B cell (primary cell): Measurements from ENCODE around the gene PRDX2. TPM values are rescaled to one million over a fixed set of nuclear protein-coding genes. Genes with fewer than 3 reads are reported as not detected.

Experiments used
- ATAC-seq: fragments of 200-7000 bp; cut with Tn5 transposase; one replicate; pipeline ENCODE4 v1.10.0; 2021; ENCODE audit warnings: low read depth, mild to moderate bottlenecking, moderate number of reproducible peaks, moderate library complexity
- CTCF ChIA-PET: fragments of 350-600 bp; sonication (Branson Sonifier 250); formaldehyde crosslinking; loops from one replicate; lab custom pipeline; 2021; ENCODE audit warnings: antibody characterized with exemption, inconsistent platforms; lab: Charles Lee
- POLR2A ChIA-PET: fragments of 350-600 bp; sonication (Branson Sonifier 250); formaldehyde crosslinking; loops from one replicate; lab custom pipeline; 2021; ENCODE audit warnings: antibody characterized with exemption; lab: Charles Lee
- DNase-seq: peaks from one replicate; pipeline ENCODE4 v3.0.0; 2013
- H2AFZ ChIP-seq: 2 replicates; pipeline ENCODE4 v1.6.1; 2012; ENCODE audit warnings: mild to moderate bottlenecking, low read depth, low read length; ENCODE audit not compliant: insufficient read depth, poor library complexity, severe bottlenecking
- H3K27ac ChIP-seq, 2 donors: 1 replicate in 1 of 2; 2 replicates in 1 of 2; pipeline ENCODE4 v1.5.1; 2012 to 2013; ENCODE audit warnings: low read length in 2 of 2, mild to moderate bottlenecking in 2 of 2, moderate library complexity in 1 of 2
- H3K27me3 ChIP-seq, 4 experiments: fragments of 200-600 bp in 1 of 4; sonication (generic) in 1 of 4; replicated peaks in 1 of 4; 1 replicate in 2 of 4; 2 replicates in 2 of 4; pipeline versions ENCODE4 v1.6.1 to v1.7.0; 2013 to 2016; ENCODE audit warnings: low read length in 3 of 4, mild to moderate bottlenecking in 2 of 4, mixed read lengths in 1 of 4, moderate library complexity in 1 of 4; ENCODE audit not compliant: insufficient read depth in 4 of 4, control insufficient read depth in 3 of 4; ENCODE audit errors: control extremely low read depth in 1 of 4
- H3K36me3 ChIP-seq, 2 experiments: replicated peaks in 1 of 2; 1 replicate in 1 of 2; 2 replicates in 1 of 2; pipeline versions ENCODE4 v1.6.1 to v1.7.1; 2013; ENCODE audit warnings: low read length in 1 of 2; ENCODE audit not compliant: insufficient read depth in 2 of 2, control insufficient read depth in 1 of 2; ENCODE audit errors: control extremely low read depth in 1 of 2, extremely low read depth in 1 of 2
- H3K4me1 ChIP-seq, 2 donors: fragments of 200-600 bp in 1 of 2; sonication (generic) in 1 of 2; 1 replicate in 1 of 2; 2 replicates in 1 of 2; pipeline versions ENCODE4 v1.5.1 to v1.6.1; 2013 to 2017; ENCODE audit warnings: low read length in 2 of 2; ENCODE audit not compliant: control insufficient read depth in 2 of 2, insufficient read depth in 2 of 2
- H3K4me2 ChIP-seq: replicated peaks from 2 replicates; pipeline ENCODE3; 2012; ENCODE audit warnings: mild to moderate bottlenecking, low read depth, low read length; ENCODE audit not compliant: poor library complexity, severe bottlenecking
- H3K4me3 ChIP-seq, 5 experiments: fragments of 200-600 bp in 1 of 5; sonication (generic) in 1 of 5; 1 replicate in 3 of 5; 2 replicates in 2 of 5; pipeline versions ENCODE4 v1.5.1 to v1.7.0; 2011 to 2016; ENCODE audit warnings: low read length in 4 of 5, mild to moderate bottlenecking in 4 of 5, low read depth in 2 of 5, control low read depth in 1 of 5, moderate library complexity in 1 of 5; ENCODE audit not compliant: insufficient read depth in 1 of 5; ENCODE audit errors: control extremely low read depth in 1 of 5, extremely low read depth in 1 of 5
- H3K79me2 ChIP-seq: fragments of 200-600 bp; sonication (generic); one replicate; pipeline ENCODE4 v1.6.0; 2016; ENCODE audit warnings: low read length; ENCODE audit not compliant: control insufficient read depth, insufficient read depth
- H3K9ac ChIP-seq: fragments of 200-600 bp; sonication (generic); 2 replicates; pipeline ENCODE4 v1.6.1; 2017; ENCODE audit warnings: mild to moderate bottlenecking, low read length, moderate library complexity
- H3K9me3 ChIP-seq, 3 donors: one replicate each; pipeline versions ENCODE4 v1.6.1 to v1.7.1; 2013; ENCODE audit warnings: low read length in 2 of 3; ENCODE audit not compliant: control insufficient read depth in 2 of 3, insufficient read depth in 1 of 3; ENCODE audit errors: control extremely low read depth in 1 of 3
- H4K20me1 ChIP-seq: 2 replicates; pipeline ENCODE4 v1.6.0; 2012; ENCODE audit warnings: mild to moderate bottlenecking, low read length; ENCODE audit not compliant: insufficient read depth, control insufficient read depth, poor library complexity, severe bottlenecking
- H3K27ac Mint-ChIP-seq: one replicate; pipeline ENCODE4 v1.8.0; 2021; ENCODE audit warnings: mixed read lengths
- H3K27me3 Mint-ChIP-seq: one replicate; pipeline ENCODE4 v1.8.0; 2021; ENCODE audit warnings: mixed read lengths
- H3K4me1 Mint-ChIP-seq: one replicate; pipeline ENCODE4 v1.8.0; 2021; ENCODE audit warnings: mixed read lengths
- H3K4me3 Mint-ChIP-seq: one replicate; pipeline ENCODE4 v1.8.0; 2021; ENCODE audit warnings: mixed read lengths
- H3K9me3 Mint-ChIP-seq: one replicate; pipeline ENCODE4 v1.8.0; 2022; ENCODE audit warnings: mixed read lengths; ENCODE audit not compliant: insufficient read depth
- EZH2 ChIP-seq: IDR thresholded peaks from 2 replicates; pipeline ENCODE4 v1.6.1; 2012; ENCODE audit warnings: borderline replicate concordance, low read depth, mild to moderate bottlenecking, moderate library complexity, low read length; ENCODE audit not compliant: insufficient read depth, poor library complexity, severe bottlenecking
- WGBS: methylation state at CpG from one replicate; pipeline ENCODE4 v1.1.5; 2013; ENCODE audit warnings: missing lambda C conversion rate; ENCODE audit not compliant: insufficient coverage; 5-methylcytosine and 5-hydroxymethylcytosine counted together
- intact Hi-C: fragments of 100-400 bp; cut with micrococcal nuclease; formaldehyde crosslinking; loops from one replicate; pipeline ENCODE4 v1.10.0; 2022
- polyA plus RNA-seq: library from polyadenylated mRNA; depleted of rRNA; stranded (reverse); fragments of >200 nt; gene quantifications from 2 replicates; pipeline ENCODE4 v1.2.3, GENCODE V29; 2012
- total RNA-seq, 2 donors: library from RNA; stranded (reverse); fragments of 120-200 nt in 1 of 2; gene quantifications; 1 replicate in 1 of 2; 2 replicates in 1 of 2; pipeline versions ENCODE4 v1.2.3 to v1.2.4, GENCODE V29; 2013 to 2022
- TF ChIP-seq, protein P1 (sequence below): fragments of 200-600 bp; IDR thresholded peaks from one replicate; pipeline ENCODE4 v1.8.0; 2022; ENCODE audit warnings: antibody characterized with exemption, mild to moderate bottlenecking

The PRDX2 gene
- total and polyA plus RNA-seq, 2 donors (not counting 1 experiment from before 2014, with no cell fraction given): 45.5 to 66.1 TPM

DNA sequence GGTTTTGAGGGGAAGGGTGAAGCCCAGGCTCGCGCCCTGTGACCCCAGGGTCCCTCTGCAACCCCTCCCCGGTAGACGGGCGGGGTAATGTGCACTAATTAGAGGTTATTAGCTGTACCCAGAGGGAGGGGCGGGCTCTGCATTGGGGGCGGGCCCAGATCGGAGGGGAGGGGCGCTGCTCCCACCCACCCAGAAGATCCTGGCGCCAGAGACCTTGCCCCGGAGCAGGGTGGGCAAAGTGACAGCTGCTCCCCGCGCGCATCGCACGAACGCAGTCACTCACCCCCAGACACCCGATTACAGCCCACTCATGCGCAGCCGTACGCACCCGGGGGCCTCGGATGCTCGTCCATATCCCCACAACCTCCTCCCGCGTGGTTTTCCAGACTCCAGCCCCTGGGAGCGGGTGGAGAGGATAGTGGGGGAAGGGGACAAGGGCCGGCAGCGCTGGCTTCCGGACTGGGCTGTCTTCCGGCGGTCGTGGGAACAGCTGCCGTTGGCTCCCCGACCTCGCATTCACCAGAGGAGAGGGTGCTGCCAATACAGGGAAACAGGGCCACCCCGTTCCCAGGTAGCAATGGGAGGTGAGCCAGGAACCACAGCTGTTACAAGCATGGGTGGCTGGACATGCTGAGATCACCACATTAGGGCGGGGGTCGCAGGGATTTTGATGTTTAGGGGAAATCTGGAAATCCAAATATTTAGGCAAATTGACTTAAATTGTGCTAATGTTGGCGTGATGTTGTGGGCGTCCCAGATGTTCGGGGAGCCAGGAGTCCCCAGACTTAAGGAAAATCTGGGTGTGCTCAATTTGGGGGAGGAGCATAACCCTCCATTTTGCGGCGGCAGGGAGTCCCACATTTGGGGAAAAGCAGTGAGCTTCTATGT lies 23.3 kb downstream of the PRDX2 start:
- ATAC-seq: peak; percentile 2
- Histone ChIP-seq H3K27me3 (no peaks in the 10 kb centered on the region), H3K36me3 (no peaks in the 10 kb centered on the region), H2AFZ (peak overlapping the region; percentile 73), H3K9ac (peak overlapping the region; percentile 78), H3K4me2 (peak overlapping the region; percentile 95), H4K20me1 (no peaks in the 10 kb centered on the region), H3K4me3 (peak overlapping the region; percentile 63 to 89 (median 75)), H3K9me3 (no peaks in the 10 kb centered on the region), H3K27ac (peak overlapping the region; percentile 83 to 86), H3K4me1 (peaks cover 34 to 54% of the 10 kb centered on the region in 2 donors), H3K79me2 (peaks cover 2% of the 10 kb centered on the region)
- H3K9me3 Mint-ChIP-seq: no peaks in the 10 kb centered on the region
- 8% methylated on average over 31 of the region's 44 CpGs for WGBS
- CTCF ChIA-PET: interaction anchor here (0.5 to 27.9 kb wide), 9 partner anchors 9 to 96 kb away, joined by 3 to 1147 read pairs (median 5); partner anchors contain the start of genes DHPS, JUNB, PRDX2 and RNASEH2A
- H3K27ac Mint-ChIP-seq: peak overlapping the region; percentile 84
- DNase-seq: peak; percentile 80
- POLR2A ChIA-PET: interaction anchor here (0.6 to 6.9 kb wide), 10 partner anchors 9 to 340 kb away, joined by 3 to 233 read pairs (median 6); partner anchors contain the start of genes DNASE2, JUNB, NACC1 and RNASEH2A
- TF ChIP-seq EZH2: no peak
- TF ChIP-seq, protein P1, sequence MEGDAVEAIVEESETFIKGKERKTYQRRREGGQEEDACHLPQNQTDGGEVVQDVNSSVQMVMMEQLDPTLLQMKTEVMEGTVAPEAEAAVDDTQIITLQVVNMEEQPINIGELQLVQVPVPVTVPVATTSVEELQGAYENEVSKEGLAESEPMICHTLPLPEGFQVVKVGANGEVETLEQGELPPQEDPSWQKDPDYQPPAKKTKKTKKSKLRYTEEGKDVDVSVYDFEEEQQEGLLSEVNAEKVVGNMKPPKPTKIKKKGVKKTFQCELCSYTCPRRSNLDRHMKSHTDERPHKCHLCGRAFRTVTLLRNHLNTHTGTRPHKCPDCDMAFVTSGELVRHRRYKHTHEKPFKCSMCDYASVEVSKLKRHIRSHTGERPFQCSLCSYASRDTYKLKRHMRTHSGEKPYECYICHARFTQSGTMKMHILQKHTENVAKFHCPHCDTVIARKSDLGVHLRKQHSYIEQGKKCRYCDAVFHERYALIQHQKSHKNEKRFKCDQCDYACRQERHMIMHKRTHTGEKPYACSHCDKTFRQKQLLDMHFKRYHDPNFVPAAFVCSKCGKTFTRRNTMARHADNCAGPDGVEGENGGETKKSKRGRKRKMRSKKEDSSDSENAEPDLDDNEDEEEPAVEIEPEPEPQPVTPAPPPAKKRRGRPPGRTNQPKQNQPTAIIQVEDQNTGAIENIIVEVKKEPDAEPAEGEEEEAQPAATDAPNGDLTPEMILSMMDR: no peak
- peak overlapping the region; percentile 88 for H3K4me3 Mint-ChIP-seq
- intact Hi-C loops: no loop called here
- peaks cover 49% of the 10 kb centered on the region for H3K4me1 Mint-ChIP-seq
- H3K27me3 Mint-ChIP-seq: no peaks in the 10 kb centered on the region
